ENCODE data around the gene SFMBT1. TPM values are rescaled to one million over a fixed set of nuclear protein-coding genes. Genes with fewer than 3 reads are reported as not detected.

SFMBT1 gene
- total and polyA plus RNA-seq, 8 donors = 4.9 to 15.8 (median 12.8) TPM

GRCh38 chr3:53073553-53074365, 27.9 kb upstream of the SFMBT1 start:
- WGBS, 2 donors = 70 to 78% methylated on average over 17 of the region's 17 CpGs
- H3K27ac ChIP-seq = peak overlapping the region in 3 of 4 donors; percentile 29 to 71 (median 68)
- H3K36me3 ChIP-seq = no peaks in the 10 kb centered on the region
- H3K9me3 ChIP-seq = no peaks in the 10 kb centered on the region
- no peak for TF ChIP-seq CTCF (IDR thresholded peaks at IDR 0.05)
- DNase-seq = peak in 1 of 6 donors; percentile 46
- peak; percentile 2 to 5 (median 2) for ATAC-seq
- no peak for FAIRE-seq
- H3K4me3 ChIP-seq = peak overlapping the region in 3 of 4 donors; percentile 69 to 86 (median 73)
- no peaks in the 10 kb centered on the region for H3K27me3 ChIP-seq
- peaks cover 0 to 4% (median 4%) of the 10 kb centered on the region in 3 donors for H3K4me1 ChIP-seq
- intact Hi-C loops (cut with DNase I) = loop anchor here in 1 of 3 donors (5.0 kb wide), 1 partner anchor 226 kb away; no protein-coding TSS in a partner anchor

DNA sequence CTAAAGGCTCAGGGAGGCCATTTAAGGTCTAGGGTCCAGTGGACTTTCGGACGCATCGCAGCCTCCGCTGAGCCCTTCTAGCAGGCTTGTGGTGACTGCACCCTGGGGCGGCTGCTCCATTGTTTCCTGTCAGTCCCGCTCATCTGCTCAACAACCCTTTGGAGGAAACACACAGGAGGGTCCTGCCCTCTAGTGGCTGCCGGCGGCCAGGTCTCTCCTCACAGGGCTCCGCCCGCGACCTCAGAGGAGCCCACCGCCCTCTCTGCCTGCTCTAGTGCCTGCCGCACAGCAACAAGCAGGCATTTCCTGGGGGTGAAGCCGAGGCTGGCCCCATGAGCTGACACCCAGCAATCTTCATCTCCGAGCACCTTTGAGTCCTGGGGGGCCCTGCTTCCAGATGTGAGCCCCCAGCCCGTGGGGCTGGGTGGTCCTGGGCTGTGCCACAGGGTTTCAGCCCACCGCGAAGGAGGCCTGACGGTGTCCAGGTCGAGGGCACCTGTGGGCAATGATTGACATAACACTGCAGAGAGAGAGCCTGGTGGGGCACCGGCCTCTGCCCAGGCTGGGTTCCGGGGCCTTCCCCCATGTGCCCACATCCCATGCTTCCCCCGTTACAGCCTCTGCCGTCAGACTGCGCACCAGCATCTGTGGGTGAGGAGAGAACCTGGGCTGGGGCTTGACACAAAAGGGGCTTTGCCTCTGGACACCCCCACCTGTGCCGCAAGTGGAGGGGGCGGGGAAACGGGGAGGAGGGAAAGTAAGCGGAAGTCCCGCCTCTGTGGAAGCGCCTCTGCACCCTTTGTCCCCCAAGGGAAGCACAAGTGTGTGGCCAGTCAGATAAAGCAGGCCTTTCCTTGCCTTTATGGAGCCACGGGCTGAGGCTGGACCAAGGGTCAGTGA, 27.0 kb upstream of the SFMBT1 start:
- DNase-seq = peak; percentile 72 to 92 (median 84)
- no peaks in the 10 kb centered on the region for H3K36me3 ChIP-seq
- FAIRE-seq = no peak
- peak; percentile 93 to 97 (median 95) for ATAC-seq
- peak overlapping the region; percentile 37 to 71 (median 67) for H3K27ac ChIP-seq
- no peaks in the 10 kb centered on the region for H3K27me3 ChIP-seq
- peak overlapping the region; percentile 43 to 86 (median 71) for H3K4me3 ChIP-seq
- H3K4me1 ChIP-seq = peaks cover 0 to 4% (median 4%) of the 10 kb centered on the region in 3 donors
- intact Hi-C loops (cut with DNase I) = loop anchor here in 1 of 3 donors (5.0 kb wide), 1 partner anchor 226 kb away; no protein-coding TSS in a partner anchor
- no peaks in the 10 kb centered on the region for H3K9me3 ChIP-seq
- WGBS, 2 donors = 3 to 5% methylated on average over 32 of the region's 32 CpGs
- TF ChIP-seq CTCF (IDR thresholded peaks at IDR 0.05) = peak; percentile 90 to 96 (median 93)

DNA sequence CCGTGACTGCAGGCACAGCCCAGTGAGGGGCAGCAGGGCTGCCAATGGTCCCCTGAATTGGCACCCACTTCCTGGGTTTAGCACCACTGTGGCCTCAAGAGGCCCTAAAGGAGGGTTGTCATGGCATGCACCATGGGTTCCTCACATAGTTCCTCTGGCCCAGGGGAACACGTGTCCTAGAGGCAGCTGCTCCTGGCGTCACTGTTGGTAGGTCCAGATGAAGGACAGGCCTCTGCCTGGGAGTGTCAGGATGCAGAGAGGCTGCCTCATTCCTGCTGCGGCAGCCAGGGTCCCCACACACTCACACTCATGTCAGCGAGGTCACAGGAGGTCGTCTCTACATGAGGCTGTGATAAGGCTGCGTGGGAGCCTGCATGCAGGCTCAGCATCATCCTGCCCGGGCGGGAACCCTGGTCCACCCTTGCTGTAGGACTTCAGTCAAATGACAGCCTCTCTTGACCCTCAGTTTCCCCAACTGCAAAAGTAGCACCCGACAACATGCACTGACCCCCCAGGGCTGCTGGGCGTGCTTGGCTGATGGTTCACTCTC, 26.1 kb upstream of the SFMBT1 start:
- 61 to 78% methylated on average over 9 to 11 of the region's 11 CpGs for WGBS, 2 donors
- no peak for ATAC-seq
- Histone ChIP-seq H3K4me1 (peaks cover 0 to 4% (median 4%) of the 10 kb centered on the region in 3 donors), H3K9me3 (no peaks in the 10 kb centered on the region), H3K4me3 (peak overlapping the region in 2 of 4 donors; percentile 69 to 73), H3K27me3 (no peaks in the 10 kb centered on the region), H3K27ac (peak overlapping the region in 1 of 4 donors; percentile 68), H3K36me3 (no peaks in the 10 kb centered on the region)
- intact Hi-C loops (cut with DNase I) = loop anchor here in 1 of 3 donors (5.0 kb wide), 1 partner anchor 225 kb away; no protein-coding TSS in a partner anchor
- peak in 1 of 6 donors; percentile 38 for DNase-seq
- FAIRE-seq = no peak
- TF ChIP-seq CTCF (IDR thresholded peaks at IDR 0.05) = no peak

GRCh38 chr3:53069422-53070068, 23.7 kb upstream of the SFMBT1 start:
- 84 to 85% methylated on average over 4 of the region's 4 CpGs for WGBS, 2 donors
- DNase-seq (peak in 1 of 6 donors; percentile 27), ATAC-seq (no peak), FAIRE-seq (no peak)
- no peak for TF ChIP-seq CTCF (IDR thresholded peaks at IDR 0.05)
- Histone ChIP-seq H3K9me3 (no peaks in the 10 kb centered on the region), H3K4me1 (peaks cover 0 to 4% (median 4%) of the 10 kb centered on the region in 3 donors), H3K36me3 (no peaks in the 10 kb centered on the region), H3K27me3 (no peaks in the 10 kb centered on the region), H3K27ac (no peak overlapping the region), H3K4me3 (no peak overlapping the region)
- intact Hi-C loops (cut with DNase I) = loop anchor here in 1 of 3 donors (5.0 kb wide), 1 partner anchor 222 kb away; no protein-coding TSS in a partner anchor
